GM19025 (cell line): ENCODE measurements around the gene FAM170B.

Source experiments
- ATAC-seq: cut with Tn5 transposase; IDR thresholded peaks from one replicate; pipeline ENCODE4 v1.9.1; 2021; ENCODE audit warnings: mild to moderate bottlenecking, low read depth, moderate library complexity; ENCODE audit not compliant: unreplicated experiment

Gene FAM170B

GRCh38 chr10:49133706-49134248, at the start of gene FAM170B:
Gene FAM170B, minus strand, starts transcription at chr10:49134021. Its CDS starts 103 bp downstream, at chr10:49133918.
- no peak for ATAC-seq

- ATAC-seq = no peak
Observed at GRCh38 chr10:49182776-49183175, 49.0 kb upstream of the FAM170B start.

- no peak for ATAC-seq
Observed at GRCh38 chr10:49180444-49180860, 46.6 kb upstream of the FAM170B start.

DNA sequence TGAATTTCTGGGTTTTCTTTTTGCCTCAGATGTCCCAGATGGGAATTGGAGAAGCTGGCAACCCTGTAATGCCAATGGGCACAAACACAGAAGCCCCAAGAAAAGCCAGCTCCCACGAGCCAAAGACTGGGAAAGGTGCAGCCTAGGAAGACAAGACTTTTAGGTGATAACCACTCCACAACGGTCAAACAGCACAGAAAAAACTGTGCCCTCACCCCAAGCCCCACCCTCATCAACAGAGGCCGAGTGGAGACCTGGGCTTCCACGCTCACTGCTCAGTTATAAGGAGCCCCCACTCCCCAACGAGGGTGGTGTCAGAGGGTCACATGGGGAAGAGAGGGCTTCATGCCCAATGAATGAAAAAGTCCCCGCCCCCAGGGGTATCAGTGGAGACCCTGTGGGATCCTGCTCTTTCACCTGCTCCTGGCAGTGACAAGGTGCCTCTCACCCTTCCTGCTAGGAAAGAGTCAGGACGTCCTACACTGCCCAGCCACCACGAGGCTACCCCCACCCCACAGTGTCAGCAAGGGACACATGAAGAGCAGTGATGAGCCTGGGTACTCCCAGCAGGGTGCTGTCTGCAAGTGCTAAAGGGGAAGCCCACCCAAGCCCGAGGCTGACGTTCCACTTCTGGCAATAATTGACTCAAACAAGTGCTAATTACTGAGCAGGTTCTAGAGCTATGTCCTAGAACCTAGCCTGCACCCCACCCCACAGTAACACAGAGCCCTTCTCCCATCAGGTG, 46.0 kb upstream of the FAM170B start:
- ATAC-seq = no peak

- no peak for ATAC-seq
Observed at GRCh38 chr10:49178489-49179471, 45.0 kb upstream of the FAM170B start.

DNA sequence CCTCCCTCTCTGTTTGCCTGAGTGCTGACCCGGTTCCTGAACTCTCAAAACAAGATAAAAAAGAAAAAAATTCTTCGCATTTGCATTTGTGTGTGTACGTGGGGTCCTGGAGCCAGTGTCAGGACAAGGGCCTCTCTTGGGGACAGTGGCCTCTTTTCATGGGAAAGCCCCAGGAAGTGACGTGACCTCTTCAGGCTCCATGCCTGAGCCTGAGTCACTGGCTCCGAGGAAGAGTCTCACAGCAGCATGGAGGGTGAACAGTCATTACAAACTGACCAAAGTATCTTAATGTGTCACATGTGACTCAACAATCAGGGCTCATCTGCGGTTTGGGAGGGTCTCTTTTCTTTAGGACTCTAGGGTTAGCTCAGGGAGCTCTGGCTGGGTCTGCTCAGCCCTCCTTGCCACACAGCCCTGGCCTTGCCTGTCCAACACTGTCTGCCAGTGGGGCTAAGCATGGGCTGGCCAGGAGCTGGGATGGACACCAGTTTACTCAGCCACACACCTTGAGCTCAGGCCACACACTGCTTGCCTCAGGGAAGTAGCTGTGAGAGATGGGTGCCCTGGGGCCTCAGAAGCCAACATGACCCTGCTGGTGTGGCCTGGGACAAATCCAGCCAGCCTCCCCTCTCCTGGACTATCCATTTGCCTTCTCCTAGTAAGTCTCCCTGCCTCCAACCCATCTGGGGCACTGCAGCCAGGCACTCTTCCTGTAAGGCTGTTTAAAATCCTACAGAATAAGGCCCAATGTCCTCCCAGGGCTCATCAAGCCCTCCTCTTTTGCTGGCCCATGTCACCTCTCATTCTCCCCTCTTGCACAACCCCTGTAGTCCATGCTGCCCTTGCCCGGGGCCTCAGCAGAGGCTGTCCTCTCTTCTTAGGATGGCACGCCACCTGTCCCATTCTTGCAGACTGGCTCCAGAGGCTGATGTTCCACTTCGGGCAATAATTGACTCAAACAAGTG, 43.9 kb upstream of the FAM170B start:
- peak; percentile 81 for ATAC-seq

- ATAC-seq = no peak
Observed at GRCh38 chr10:49176310-49177268, 42.8 kb upstream of the FAM170B start.

DNA sequence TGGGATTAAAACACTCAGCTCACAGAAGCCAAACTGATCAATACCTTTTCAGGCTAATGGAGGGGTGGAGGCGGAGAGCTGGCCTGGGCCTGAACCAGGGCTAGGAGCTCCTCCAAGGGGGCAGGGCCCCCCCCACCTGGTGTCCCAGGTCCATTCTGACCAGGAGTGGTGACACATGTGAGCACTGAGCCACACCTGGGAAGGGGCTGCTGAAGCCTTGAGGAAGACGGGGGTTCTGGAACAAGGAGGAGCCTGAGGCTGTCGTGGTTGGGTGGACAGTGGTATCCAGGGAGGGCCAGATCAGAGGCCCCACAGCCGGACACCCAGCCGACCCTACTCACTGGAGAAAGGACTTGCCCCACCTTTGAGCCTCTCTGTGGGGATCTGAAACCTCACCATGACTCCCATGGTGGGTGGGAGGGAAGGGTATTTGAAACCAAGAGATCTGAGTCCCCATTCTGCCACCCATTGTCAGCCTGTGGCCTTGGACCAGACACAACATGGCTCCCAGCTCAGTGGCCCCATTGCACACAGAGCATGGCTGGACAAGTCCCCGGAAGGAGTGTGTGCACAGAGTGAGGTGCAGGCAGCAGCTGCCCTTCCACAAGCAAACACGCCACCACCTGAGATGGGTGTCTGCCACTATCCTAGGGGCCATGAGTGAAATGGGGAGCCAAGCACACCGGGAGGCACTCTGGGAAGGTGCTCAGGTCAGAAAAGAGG, 41.9 kb upstream of the FAM170B start:
- no peak for ATAC-seq

DNA sequence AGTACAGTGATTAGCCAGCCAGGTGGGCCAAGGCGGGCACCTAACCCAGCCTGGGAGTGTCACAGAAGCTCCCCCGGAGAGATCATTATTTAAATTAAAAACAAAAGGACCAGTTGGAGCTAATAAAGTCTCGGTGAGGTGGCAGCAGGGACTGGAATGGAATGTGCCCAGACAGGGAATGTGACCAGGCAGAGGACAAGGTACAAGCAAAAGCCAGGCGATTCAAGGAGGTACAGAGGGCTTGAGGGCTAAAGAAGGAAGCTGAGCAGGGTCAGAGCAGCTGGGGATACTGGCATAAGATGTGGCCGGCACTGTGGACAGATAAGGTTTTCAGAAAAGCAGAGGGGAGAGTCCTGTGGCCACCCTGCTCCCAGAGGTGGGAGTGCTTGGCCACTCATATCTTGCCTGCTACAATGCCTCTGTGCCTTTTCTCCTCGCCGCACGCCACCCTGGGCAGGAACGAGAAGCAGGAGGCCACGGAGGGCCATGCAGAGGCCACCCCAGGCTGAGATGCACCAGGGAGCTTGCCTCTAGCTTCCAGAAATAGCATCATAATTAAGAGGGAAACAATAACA, 41.2 kb upstream of the FAM170B start:
- no peak for ATAC-seq

- no peak for ATAC-seq
Observed at GRCh38 chr10:49174261-49174925, 40.6 kb upstream of the FAM170B start.

- ATAC-seq = no peak
Observed at GRCh38 chr10:49173853-49174252, 40.0 kb upstream of the FAM170B start.

DNA sequence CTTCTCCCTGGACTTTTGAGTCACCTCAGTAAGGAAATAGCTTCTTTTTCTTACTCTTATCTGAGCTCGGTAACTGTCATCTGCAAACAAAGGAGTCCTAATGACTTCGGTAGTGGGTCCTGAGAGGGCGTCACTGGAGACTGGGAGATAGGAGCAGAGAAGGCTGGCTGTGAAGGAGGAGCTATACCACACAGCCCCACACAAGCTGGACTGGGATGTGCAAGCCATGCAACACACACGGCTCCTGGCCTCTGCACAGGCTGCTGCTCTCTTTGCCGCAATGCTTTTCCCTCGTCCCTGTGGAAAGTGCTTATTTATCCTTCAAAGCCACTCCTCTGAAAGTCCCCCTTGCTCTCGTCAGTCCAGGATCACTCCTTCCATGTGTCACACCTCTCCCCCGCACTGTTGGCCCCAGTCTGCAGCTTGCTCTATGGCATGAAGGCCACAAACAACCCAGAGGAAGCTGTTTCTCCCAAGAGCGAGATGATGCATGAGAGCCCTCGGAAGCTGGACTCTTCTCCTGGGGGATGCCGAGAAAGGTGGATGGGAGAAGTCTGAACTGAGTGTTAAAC, 39.5 kb upstream of the FAM170B start:
- ATAC-seq = no peak

GRCh38 chr10:49172777-49173132, 38.9 kb upstream of the FAM170B start:
- ATAC-seq = no peak

GRCh38 chr10:49172061-49172776, 38.4 kb upstream of the FAM170B start:
- no peak for ATAC-seq

DNA sequence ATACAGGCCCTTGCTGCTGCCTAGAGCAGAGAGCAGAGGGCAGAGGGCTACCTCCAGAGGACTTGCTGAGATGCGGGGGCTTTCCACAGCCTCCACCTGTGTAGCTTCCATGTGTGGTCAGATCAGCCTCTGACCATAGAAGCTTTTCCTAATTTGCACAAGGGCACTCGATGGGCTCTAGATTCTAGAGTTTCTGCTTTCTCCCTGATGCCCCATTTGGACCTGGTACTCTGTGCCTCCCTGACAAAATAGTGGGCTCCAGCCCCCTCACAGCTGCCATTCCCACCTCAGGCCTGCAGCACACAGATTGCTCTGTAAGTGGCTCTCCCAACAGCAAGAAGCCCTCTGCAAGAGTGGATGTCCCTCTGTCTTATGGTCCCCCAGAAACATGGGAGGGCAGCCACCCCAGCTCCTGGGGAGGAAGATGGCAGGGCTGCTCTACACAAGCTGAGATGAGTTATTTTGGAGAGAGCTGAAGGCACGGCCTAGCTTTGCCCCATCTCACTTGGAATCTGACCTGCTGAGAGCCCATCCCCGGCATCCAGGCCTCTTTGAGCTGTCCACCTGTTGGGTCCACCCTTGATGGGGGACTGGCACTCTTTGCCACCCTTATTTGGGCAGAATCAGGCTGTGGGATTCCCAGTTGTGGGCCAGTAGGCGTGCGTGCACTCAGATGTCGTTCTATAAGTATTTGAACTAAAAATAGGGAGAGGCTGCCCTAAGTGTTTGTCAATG, 37.7 kb upstream of the FAM170B start:
- no peak for ATAC-seq
